Memory B cell (primary cell): Measurements from ENCODE around the gene GALNT10.

Experiments
- ATAC-seq: fragments of 150-1000 bp; cut with Tn5 transposase; 2 replicates; pipeline ENCODE4 v1.10.0; 2021; ENCODE audit warnings: low read depth, mild to moderate bottlenecking, moderate library complexity
- DNase-seq, 2 donors: peaks; one replicate each; pipeline ENCODE4 v3.0.0; 2022; ENCODE audit warnings: low spot score in 2 of 2
- H3K27ac Mint-ChIP-seq: one replicate; pipeline ENCODE4 v1.8.0; 2022; ENCODE audit warnings: mild to moderate bottlenecking, moderate library complexity, mixed read lengths
- H3K27me3 Mint-ChIP-seq: one replicate; pipeline ENCODE4 v1.8.0; 2022; ENCODE audit warnings: mixed read lengths
- H3K36me3 Mint-ChIP-seq: one replicate; pipeline ENCODE4 v1.8.0; 2022; ENCODE audit warnings: mild to moderate bottlenecking, mixed read lengths
- H3K4me1 Mint-ChIP-seq: one replicate; pipeline ENCODE4 v1.8.0; 2022; ENCODE audit warnings: mixed read lengths
- H3K4me3 Mint-ChIP-seq: one replicate; pipeline ENCODE4 v1.8.0; 2022; ENCODE audit warnings: mild to moderate bottlenecking, moderate library complexity, mixed read lengths
- H3K9me3 Mint-ChIP-seq: one replicate; pipeline ENCODE4 v1.8.0; 2022; ENCODE audit warnings: mixed read lengths

Gene GALNT10

GRCh38 chr5:154308443-154309370, 118.2 kb downstream of the GALNT10 start:
- Mint-ChIP-seq H3K4me3 (no peak overlapping the region), H3K27ac (no peak overlapping the region), H3K36me3 (peaks cover 31% of the 10 kb centered on the region), H3K9me3 (peaks cover 6% of the 10 kb centered on the region), H3K27me3 (no peaks in the 10 kb centered on the region), H3K4me1 (peaks cover 9% of the 10 kb centered on the region)
- ATAC-seq: no peak
- DNase-seq: no peak

- peaks cover 3% of the 10 kb centered on the region for H3K9me3 Mint-ChIP-seq
- peaks cover 9% of the 10 kb centered on the region for H3K4me1 Mint-ChIP-seq
- H3K27ac Mint-ChIP-seq: no peak overlapping the region
- H3K27me3 Mint-ChIP-seq: no peaks in the 10 kb centered on the region
- no peak overlapping the region for H3K4me3 Mint-ChIP-seq
- ATAC-seq: no peak
- H3K36me3 Mint-ChIP-seq: peaks cover 26% of the 10 kb centered on the region
- no peak for DNase-seq
Observed at GRCh38 chr5:154309371-154309745, 118.8 kb downstream of the GALNT10 start.

- H3K27ac Mint-ChIP-seq: no peak overlapping the region
- no peak overlapping the region for H3K4me3 Mint-ChIP-seq
- no peaks in the 10 kb centered on the region for H3K27me3 Mint-ChIP-seq
- H3K9me3 Mint-ChIP-seq: peaks cover under 1% of the 10 kb centered on the region
- H3K4me1 Mint-ChIP-seq: peaks cover 9% of the 10 kb centered on the region
- no peak for ATAC-seq
- peaks cover 23% of the 10 kb centered on the region for H3K36me3 Mint-ChIP-seq
- DNase-seq: no peak
Observed at GRCh38 chr5:154309805-154310204, 119.3 kb downstream of the GALNT10 start.

GRCh38 chr5:154311362-154311761, 120.8 kb downstream of the GALNT10 start:
- H3K27ac Mint-ChIP-seq: no peak overlapping the region
- H3K4me1 Mint-ChIP-seq: peaks cover 9% of the 10 kb centered on the region
- no peaks in the 10 kb centered on the region for H3K27me3 Mint-ChIP-seq
- no peak overlapping the region for H3K4me3 Mint-ChIP-seq
- ATAC-seq (no peak), DNase-seq (no peak)
- H3K36me3 Mint-ChIP-seq: peaks cover 21% of the 10 kb centered on the region
- H3K9me3 Mint-ChIP-seq: no peaks in the 10 kb centered on the region

- no peak for ATAC-seq
- H3K27ac Mint-ChIP-seq: peak overlapping the region; percentile 74
Observed at GRCh38 chr5:154312000-154312399, 121.5 kb downstream of the GALNT10 start.

GRCh38 chr5:154312576-154312975, 122.0 kb downstream of the GALNT10 start:
- no peak overlapping the region for H3K4me3 Mint-ChIP-seq
- H3K4me1 Mint-ChIP-seq: peaks cover 9% of the 10 kb centered on the region
- H3K36me3 Mint-ChIP-seq: peaks cover 17% of the 10 kb centered on the region
- no peak overlapping the region for H3K27ac Mint-ChIP-seq
- no peaks in the 10 kb centered on the region for H3K27me3 Mint-ChIP-seq
- DNase-seq: no peak
- ATAC-seq: no peak
- no peaks in the 10 kb centered on the region for H3K9me3 Mint-ChIP-seq

More at GRCh38 chr5:154312000-154312399, 121.5 kb downstream of the GALNT10 start:
- Mint-ChIP-seq H3K36me3 (peaks cover 17% of the 10 kb centered on the region), H3K9me3 (no peaks in the 10 kb centered on the region), H3K27me3 (no peaks in the 10 kb centered on the region), H3K4me1 (peaks cover 9% of the 10 kb centered on the region), H3K4me3 (no peak overlapping the region)
- DNase-seq: no peak

- H3K9me3 Mint-ChIP-seq: no peaks in the 10 kb centered on the region
- ATAC-seq: no peak
- no peak overlapping the region for H3K4me3 Mint-ChIP-seq
- DNase-seq: no peak
- H3K27ac Mint-ChIP-seq: no peak overlapping the region
- peaks cover 9% of the 10 kb centered on the region for H3K4me1 Mint-ChIP-seq
- no peaks in the 10 kb centered on the region for H3K27me3 Mint-ChIP-seq
- peaks cover 20% of the 10 kb centered on the region for H3K36me3 Mint-ChIP-seq
Observed at GRCh38 chr5:154313360-154314017, 123.0 kb downstream of the GALNT10 start.

GRCh38 chr5:154315196-154315595, 124.7 kb downstream of the GALNT10 start:
- peaks cover 3% of the 10 kb centered on the region for H3K4me1 Mint-ChIP-seq
- H3K4me3 Mint-ChIP-seq: no peak overlapping the region
- peaks cover 14% of the 10 kb centered on the region for H3K36me3 Mint-ChIP-seq
- H3K9me3 Mint-ChIP-seq: no peaks in the 10 kb centered on the region
- no peak for ATAC-seq
- no peak overlapping the region for H3K27ac Mint-ChIP-seq
- no peaks in the 10 kb centered on the region for H3K27me3 Mint-ChIP-seq
- DNase-seq: no peak

GRCh38 chr5:154315756-154316155, 125.2 kb downstream of the GALNT10 start:
- H3K9me3 Mint-ChIP-seq: no peaks in the 10 kb centered on the region
- H3K27me3 Mint-ChIP-seq: no peaks in the 10 kb centered on the region
- peaks cover 3% of the 10 kb centered on the region for H3K4me1 Mint-ChIP-seq
- no peak for DNase-seq
- ATAC-seq: no peak
- H3K4me3 Mint-ChIP-seq: no peak overlapping the region
- H3K27ac Mint-ChIP-seq: no peak overlapping the region
- peaks cover 17% of the 10 kb centered on the region for H3K36me3 Mint-ChIP-seq

- Mint-ChIP-seq H3K4me3 (no peak overlapping the region), H3K4me1 (peaks cover 3% of the 10 kb centered on the region), H3K27me3 (no peaks in the 10 kb centered on the region), H3K9me3 (no peaks in the 10 kb centered on the region), H3K27ac (no peak overlapping the region), H3K36me3 (peaks cover 17% of the 10 kb centered on the region)
- DNase-seq: no peak
- no peak for ATAC-seq
Observed at GRCh38 chr5:154316223-154316935, 125.8 kb downstream of the GALNT10 start.

- ATAC-seq: no peak
- peaks cover 19% of the 10 kb centered on the region for H3K36me3 Mint-ChIP-seq
- no peaks in the 10 kb centered on the region for H3K27me3 Mint-ChIP-seq
Observed at GRCh38 chr5:154317916-154318315, 127.4 kb downstream of the GALNT10 start.

GRCh38 chr5:154318691-154319090, 128.2 kb downstream of the GALNT10 start:
- no peak for DNase-seq
- no peak overlapping the region for H3K4me3 Mint-ChIP-seq
- H3K36me3 Mint-ChIP-seq: peaks cover 22% of the 10 kb centered on the region
- no peaks in the 10 kb centered on the region for H3K4me1 Mint-ChIP-seq
- H3K27ac Mint-ChIP-seq: no peak overlapping the region
- H3K27me3 Mint-ChIP-seq: no peaks in the 10 kb centered on the region
- ATAC-seq: no peak
- no peaks in the 10 kb centered on the region for H3K9me3 Mint-ChIP-seq

More at GRCh38 chr5:154317916-154318315, 127.4 kb downstream of the GALNT10 start:
- Mint-ChIP-seq H3K4me3 (no peak overlapping the region), H3K27ac (no peak overlapping the region), H3K4me1 (peaks cover 3% of the 10 kb centered on the region), H3K9me3 (no peaks in the 10 kb centered on the region)
- no peak for DNase-seq

- Mint-ChIP-seq H3K27me3 (no peaks in the 10 kb centered on the region), H3K9me3 (no peaks in the 10 kb centered on the region), H3K4me1 (no peaks in the 10 kb centered on the region), H3K27ac (no peak overlapping the region), H3K4me3 (no peak overlapping the region), H3K36me3 (peaks cover 30% of the 10 kb centered on the region)
- DNase-seq (no peak), ATAC-seq (no peak)
Observed at GRCh38 chr5:154319736-154320135, 129.2 kb downstream of the GALNT10 start.
